C4-2B (cell line): ENCODE results near the gene PTPRU.

Experiments used
- CTCF ChIP-seq: fragments of 450-650 bp; conservative IDR thresholded peaks from 2 replicates; pipeline ENCODE4 v1.5.1; 2017; ENCODE audit warnings: mild to moderate bottlenecking
- ZFX ChIP-seq: fragments of 450-650 bp; IDR thresholded peaks from 2 replicates; pipeline ENCODE4 v1.6.1; 2017

GRCh38 chr1:29309621-29310020, 73.3 kb downstream of the PTPRU start:
- TF ChIP-seq CTCF (no peak), ZFX (no peak)
